Type B pancreatic cell (in vitro differentiated cells): ENCODE results near the gene OR5AC2. TPM values are rescaled to one million over a fixed set of nuclear protein-coding genes. Genes with fewer than 3 reads are reported as not detected.

ENCODE experiments used
- DNase-seq: peaks from one replicate; pipeline ENCODE4 v3.0.0; 2021; ENCODE audit warnings: mixed read lengths; ENCODE audit not compliant: unreplicated experiment; ENCODE audit errors: extremely low spot score
- H3K27ac Mint-ChIP-seq: 2 replicates; pipeline ENCODE4 v1.8.0; 2021; ENCODE audit warnings: mild to moderate bottlenecking, mixed read lengths
- H3K27me3 Mint-ChIP-seq: 2 replicates; pipeline ENCODE4 v1.8.0; 2021; ENCODE audit warnings: mixed read lengths
- H3K36me3 Mint-ChIP-seq: 2 replicates; pipeline ENCODE4 v1.8.0; 2021; ENCODE audit warnings: mixed read lengths
- H3K4me1 Mint-ChIP-seq: one replicate; pipeline ENCODE4 v1.8.0; 2021; ENCODE audit warnings: mixed read lengths; ENCODE audit not compliant: unreplicated experiment
- H3K4me3 Mint-ChIP-seq: 2 replicates; pipeline ENCODE4 v1.8.0; 2021; ENCODE audit warnings: mild to moderate bottlenecking, mixed read lengths
- H3K9me3 Mint-ChIP-seq: 2 replicates; pipeline ENCODE4 v1.8.0; 2021; ENCODE audit warnings: mixed read lengths
- CTCF ChIP-seq: fragments of 200-600 bp; sonication (generic); conservative IDR thresholded peaks from 2 replicates; pipeline ENCODE4 v1.5.0; 2021; ENCODE audit warnings: antibody characterized with exemption, mild to moderate bottlenecking
- long read RNA-seq: library from polyadenylated mRNA; unstranded; transcript quantifications from one replicate; pipeline ENCODE4 v2.0.0, GENCODE V29; 2020
- total RNA-seq: library from RNA; stranded (reverse); gene quantifications from 2 replicates; pipeline ENCODE4 v1.2.1, GENCODE V29; 2021; ENCODE audit warnings: low replicate concordance

Gene OR5AC2
- not detected in 2 replicates for total RNA-seq
- long read RNA-seq = 0 reads

- no peak for DNase-seq
These were observed at the start of gene OR5AC2 for GRCh38 chr3:98086873-98087272. OR5AC2 (plus strand) TSS chr3:98087173; CDS start chr3:98087173, 0 bp downstream.

DNA sequence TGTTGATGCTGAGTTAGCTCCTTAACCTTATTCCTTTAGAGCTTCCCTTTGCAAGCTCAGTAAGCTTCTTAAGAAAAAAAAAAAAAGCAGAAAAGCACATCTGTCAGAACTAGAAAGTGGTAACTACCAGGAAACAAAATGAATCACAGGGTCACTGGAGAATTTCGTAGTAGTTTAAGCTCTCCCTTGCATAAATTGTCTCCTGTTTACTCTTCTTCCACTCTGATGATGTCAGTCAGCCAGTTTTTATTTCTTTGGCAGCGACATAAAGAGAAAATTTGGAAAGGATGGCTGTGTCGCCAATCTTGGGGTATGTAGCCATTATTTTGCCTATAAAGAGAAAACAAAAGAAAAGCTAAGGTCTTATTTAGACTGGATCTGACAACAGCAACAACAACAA lies 48.7 kb upstream of the OR5AC2 start:
- no peak for DNase-seq
- no peak for TF ChIP-seq CTCF
- Mint-ChIP-seq H3K36me3 (no peaks in the 10 kb centered on the region), H3K27me3 (peaks cover 23% of the 10 kb centered on the region), H3K4me3 (no peak overlapping the region), H3K27ac (no peak overlapping the region), H3K9me3 (no peaks in the 10 kb centered on the region), H3K4me1 (no peaks in the 10 kb centered on the region)

More at GRCh38 chr3:98086873-98087272, at the start of gene OR5AC2:
- Mint-ChIP-seq H3K4me1 (no peaks in the 10 kb centered on the region), H3K9me3 (no peaks in the 10 kb centered on the region), H3K27ac (no peak within 1 kb of the TSS), H3K36me3 (no peaks in the 10 kb centered on the region), H3K4me3 (no peak within 1 kb of the TSS), H3K27me3 (no peaks in the 10 kb centered on the region)
- TF ChIP-seq CTCF = no peak

- no peak for TF ChIP-seq CTCF
- H3K27me3 Mint-ChIP-seq = peaks cover 23% of the 10 kb centered on the region
- H3K36me3 Mint-ChIP-seq = no peaks in the 10 kb centered on the region
- no peak overlapping the region for H3K4me3 Mint-ChIP-seq
- no peaks in the 10 kb centered on the region for H3K4me1 Mint-ChIP-seq
- no peak for DNase-seq
- no peak overlapping the region for H3K27ac Mint-ChIP-seq
- no peaks in the 10 kb centered on the region for H3K9me3 Mint-ChIP-seq
These were observed 48.1 kb upstream of the OR5AC2 start for GRCh38 chr3:98038876-98039275.

DNA sequence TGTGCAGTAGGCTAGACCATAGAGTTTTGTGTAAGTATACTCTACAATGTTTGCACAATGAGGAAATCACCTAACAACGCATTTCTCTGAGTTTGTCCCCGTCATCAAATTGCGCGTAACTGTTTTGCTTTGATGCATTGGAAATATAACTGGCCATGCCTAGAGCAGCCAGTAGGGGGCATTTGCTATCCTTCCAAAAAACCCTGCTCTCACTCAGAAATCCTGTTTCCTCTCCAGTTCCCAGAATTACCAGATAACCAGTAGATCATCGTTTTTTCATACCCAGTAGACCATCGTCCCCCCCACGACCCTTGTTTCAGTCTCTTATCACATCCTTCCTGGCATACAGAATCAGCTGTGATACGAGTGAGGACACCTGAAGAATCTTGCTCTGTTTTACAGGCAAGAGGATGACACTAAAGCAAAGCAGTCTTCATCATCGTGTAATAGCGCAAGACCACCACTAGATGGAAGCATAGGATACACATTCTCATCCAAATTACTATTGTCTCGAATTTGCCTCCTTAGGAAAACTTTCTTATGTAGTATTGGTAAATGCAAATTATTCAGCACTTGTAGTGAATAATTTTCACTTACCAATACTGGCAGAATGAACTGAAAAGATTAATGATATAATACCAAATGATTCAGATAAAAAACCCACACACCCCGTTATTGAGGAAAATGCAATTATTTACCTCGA lies 47.5 kb upstream of the OR5AC2 start:
- Mint-ChIP-seq H3K9me3 (no peaks in the 10 kb centered on the region), H3K36me3 (no peaks in the 10 kb centered on the region), H3K27me3 (peaks cover 23% of the 10 kb centered on the region)

DNA sequence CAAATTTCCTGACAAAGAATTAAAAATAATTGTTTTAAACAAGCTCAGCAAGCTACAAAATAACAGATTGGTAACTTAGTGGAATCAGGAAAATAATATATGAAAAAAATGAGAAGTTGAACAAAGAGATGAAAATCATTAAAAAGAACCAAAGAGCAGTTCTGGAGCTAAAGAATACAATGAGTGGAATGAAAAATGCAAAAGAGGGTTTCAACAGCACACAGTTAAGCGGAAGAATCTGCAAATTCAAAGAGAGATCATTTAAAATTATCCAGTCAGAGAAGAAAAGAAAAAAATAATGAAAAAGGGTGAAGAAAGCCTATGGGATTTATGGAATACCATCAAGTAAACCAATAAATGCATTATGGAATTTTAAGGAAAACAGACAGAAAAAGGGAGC lies 45.6 kb upstream of the OR5AC2 start:
- Mint-ChIP-seq H3K36me3 (no peaks in the 10 kb centered on the region), H3K4me1 (no peaks in the 10 kb centered on the region), H3K27ac (no peak overlapping the region), H3K9me3 (no peaks in the 10 kb centered on the region), H3K4me3 (no peak overlapping the region), H3K27me3 (peaks cover 23% of the 10 kb centered on the region)
- no peak for DNase-seq
- no peak for TF ChIP-seq CTCF

More for the DNA sequence above, 47.5 kb upstream of the OR5AC2 start:
- H3K4me3 Mint-ChIP-seq = peak overlapping the region; percentile 93
- no peak for DNase-seq
- TF ChIP-seq CTCF = peak; percentile 96
- no peaks in the 10 kb centered on the region for H3K4me1 Mint-ChIP-seq
- H3K27ac Mint-ChIP-seq = peak overlapping the region; percentile 65
